DMS153 treated with DMSO at 0.1 percent for 48 hours (cell line): ENCODE measurements around the gene PDE3A.
"Not testable (repeated sequence)": the region's sequence is repeated elsewhere in the genome, so short reads cannot be mapped to it uniquely, and the experiment has no call there.

Experiments
- DNase-seq: peaks from one replicate; lab custom pipeline; 2025; ENCODE audit not compliant: unreplicated experiment; lab: John Stamatoyannopoulos, UW

The PDE3A gene

DNA sequence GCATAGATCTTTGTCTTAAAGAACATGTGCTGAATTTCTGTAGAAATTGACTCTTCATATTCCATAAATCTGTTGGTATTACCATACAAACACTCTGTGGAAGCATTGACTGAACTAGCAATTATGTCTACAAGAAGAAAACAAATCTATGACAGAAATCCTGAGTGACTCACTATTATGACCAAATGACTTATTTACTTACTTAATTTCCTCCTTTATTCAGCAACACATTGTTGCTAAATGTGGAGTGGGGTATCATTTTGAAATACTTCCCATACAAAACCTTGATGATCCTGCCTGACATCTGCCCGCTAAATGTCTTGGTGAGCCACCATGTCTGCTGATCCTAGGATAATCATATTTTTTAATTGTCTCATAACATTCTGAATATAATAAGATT, 227.7 kb downstream of the PDE3A start:
- DNase-seq = no peak

DNA sequence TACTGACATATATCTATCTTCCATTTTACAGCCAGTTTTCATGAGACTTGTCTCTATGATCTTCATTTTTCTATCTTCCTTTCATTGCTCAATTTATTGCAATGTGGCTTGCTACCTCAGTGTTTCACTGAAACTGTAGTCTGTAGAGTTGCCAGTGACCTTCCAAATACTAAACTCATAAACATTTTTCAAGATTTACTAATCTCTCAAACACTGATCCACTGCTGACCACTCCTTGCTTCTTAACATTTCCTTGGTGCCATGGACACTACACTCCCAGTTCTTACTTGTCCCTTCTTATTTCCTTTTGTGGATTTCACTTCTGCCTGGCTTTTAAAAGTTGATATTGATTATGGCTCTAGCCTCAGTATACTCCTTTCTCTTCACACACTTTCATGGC, 231.4 kb downstream of the PDE3A start:
- no peak for DNase-seq

DNA sequence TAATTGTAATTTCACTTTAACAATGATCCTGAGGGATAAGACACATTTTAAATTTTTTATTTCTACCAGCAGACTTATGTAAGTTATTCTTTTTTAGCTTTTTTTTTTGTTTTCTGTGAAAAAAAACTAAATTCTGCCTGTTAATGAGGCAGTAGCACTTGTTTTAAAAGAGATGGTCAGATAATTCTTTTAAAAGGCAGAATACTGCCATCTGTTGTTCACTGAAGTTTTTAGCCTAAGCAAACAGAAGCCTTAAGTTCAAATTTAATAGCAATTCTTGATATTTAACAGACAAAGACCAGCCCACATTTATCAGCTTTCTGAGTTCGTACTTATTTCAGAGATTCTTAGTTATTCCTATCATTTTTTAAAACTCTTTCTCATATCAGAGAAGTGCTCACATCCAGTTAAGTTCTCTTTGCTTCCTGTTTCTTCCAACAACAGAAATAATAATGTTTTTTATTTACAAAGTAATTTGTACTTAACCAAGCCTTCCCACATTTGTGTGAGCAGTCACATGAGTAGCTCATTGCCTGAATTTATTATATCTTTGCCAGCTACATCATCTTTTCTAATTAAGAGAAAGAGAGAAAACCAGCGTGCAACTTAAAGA, 233.4 kb downstream of the PDE3A start:
- DNase-seq = no peak

DNA sequence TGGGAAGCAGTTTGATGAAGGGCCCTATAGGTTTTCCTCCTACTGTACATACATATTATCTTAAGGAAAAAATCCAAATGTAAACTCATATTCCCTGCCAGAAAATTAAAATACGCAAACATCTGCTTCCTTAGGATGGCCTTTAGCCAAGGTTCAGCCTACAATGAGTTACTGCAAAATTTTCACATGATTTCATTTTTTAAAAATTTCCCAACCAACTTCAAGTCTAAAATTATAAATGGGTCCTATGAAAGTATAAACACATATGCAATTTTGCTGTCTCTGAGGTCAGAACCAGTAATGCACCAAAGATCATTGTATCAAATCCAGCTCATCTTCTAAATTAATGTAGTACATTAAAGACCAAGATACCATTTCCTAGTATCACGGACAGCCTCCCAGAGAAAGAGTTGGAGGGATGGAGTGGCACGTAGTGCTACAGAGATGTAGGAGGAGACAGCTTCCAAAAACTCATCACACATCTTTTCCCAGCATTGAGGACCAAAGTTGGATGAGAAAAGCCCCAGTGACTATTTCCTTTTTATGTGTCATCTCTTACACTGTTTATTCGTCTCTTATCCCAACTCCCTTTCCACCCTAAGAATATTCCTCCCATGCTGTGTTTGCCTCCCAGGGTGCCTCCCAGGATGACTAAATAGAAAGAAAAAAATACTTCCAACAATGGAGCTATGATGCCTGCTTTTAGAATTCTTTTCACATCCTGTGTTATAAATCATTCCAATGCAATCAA, 234.5 kb downstream of the PDE3A start:
- DNase-seq = no peak

DNA sequence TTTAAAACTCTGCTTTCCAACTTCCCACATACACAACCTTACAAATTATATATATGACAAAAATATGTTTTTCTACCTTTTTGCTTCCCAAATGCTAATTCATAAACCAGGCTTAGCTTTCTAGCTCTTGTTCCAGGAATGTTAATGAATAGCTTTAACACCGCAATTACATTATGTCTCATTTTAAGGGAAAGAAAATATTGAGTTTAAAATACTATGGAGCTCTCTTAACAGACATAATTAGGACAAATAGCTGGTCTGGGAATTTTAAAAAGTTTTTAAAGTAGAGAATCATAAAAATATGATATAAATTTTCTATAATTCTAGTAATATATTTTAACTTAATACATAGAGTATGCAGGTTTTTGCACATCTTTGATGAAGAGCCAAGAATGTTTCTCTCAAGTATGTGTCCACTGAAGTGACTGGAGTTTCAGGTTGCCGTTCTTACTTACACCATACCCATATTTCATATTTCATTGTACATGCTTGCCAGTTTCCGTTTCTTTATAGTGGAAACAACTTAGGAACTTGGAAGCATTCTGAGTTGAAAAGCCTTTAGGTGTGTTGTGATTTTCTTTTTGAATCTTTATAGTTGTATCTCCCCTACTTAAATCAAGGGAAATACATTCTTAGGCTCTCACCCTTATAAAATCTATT, 236.2 kb downstream of the PDE3A start:
- DNase-seq = no peak

DNA sequence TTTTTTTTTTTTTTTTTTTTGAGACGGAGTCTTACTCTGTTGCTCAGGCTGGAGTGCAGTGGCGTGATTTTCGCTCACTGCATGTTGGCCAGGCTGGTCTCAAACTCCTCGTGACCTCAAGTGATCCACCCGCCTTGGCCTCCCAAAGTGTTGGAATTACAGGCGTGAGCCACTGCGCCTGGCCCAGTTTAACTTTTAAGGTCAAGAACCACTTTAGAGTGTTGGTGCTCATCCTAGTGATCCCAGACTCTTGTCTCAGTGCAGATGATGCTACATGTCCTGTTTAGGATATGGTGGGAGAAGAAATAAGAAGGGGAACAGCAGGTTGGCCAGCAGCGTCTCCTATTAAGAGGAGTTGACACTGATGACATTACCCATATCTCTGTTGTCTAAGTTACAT, 246.7 kb downstream of the PDE3A start:
- not testable (repeated sequence) for DNase-seq

DNA sequence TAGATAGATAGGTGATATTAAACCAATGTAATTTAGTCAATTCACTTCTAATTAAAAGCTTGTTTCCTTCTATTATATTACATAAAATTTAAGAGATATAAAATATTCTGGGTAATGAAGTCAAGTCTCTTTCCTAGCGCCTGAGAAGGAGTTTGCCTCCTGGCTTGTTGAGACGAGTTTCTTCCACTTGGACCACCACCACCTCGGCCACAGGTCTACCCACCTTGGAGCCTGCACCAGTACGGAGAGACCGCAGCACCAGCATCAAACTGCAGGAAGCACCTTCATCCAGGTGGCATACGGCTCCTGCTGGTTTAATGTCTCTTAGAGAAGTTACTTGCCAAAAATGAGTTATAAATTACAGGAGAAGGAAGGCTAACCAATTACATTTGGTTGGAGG, 247.8 kb downstream of the PDE3A start:
- DNase-seq = no peak

DNA sequence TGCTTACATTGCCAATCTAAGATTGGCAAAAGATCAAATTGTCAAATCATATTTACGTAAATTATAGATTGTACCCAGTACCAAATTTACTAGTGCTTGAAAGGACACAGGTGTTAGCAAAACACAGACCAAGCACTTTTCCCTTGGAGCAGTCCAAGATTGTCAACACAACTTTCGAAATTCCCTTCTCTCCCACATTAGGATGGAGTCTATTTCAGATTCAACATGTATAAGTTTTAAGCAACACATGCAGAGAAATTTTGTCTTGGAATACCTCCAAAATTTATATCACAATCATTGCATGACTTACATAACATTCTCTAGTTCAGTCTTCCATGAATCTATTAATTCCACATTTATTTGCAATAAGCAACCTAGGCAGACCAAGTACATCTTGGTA, 251.9 kb downstream of the PDE3A start:
- no peak for DNase-seq

DNA sequence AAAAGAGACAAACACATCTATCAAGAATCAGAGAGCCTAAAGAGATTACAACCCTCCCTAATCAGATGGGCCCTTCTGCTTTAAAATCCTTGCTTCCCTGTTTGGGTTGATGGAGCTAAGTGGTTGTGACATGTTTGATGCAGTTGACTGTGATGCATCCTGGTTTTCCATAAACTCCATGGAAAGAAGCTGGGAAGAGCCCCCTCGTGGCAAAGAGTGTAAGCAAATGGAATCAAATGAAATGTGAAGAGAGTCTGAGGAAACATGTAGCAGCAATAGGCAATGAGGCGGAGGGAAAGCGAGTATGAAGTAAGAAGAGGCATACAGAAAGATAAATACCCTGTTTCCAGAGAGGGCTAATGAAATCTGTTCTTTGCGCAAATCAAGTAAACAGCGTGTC, 256.4 kb downstream of the PDE3A start:
- no peak for DNase-seq

DNA sequence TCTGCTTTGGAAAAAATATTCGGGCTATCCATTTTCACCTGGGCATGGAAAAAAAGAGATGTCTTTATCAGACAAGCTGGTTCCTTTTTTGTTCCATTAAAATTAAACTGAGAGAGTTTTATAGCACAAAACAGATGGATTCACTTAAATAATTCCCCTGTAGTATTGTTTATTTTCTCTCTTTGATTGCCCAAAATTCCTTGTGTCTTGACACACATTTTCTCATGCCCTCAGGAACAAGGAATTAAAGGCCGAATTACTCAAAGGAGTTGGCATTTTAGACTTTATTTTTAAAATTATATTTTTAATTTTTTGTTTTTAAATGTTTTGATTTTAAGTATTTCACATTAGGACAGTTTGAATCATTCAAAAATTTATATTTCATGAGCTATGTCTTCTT, 257.2 kb downstream of the PDE3A start:
- no peak for DNase-seq

DNA sequence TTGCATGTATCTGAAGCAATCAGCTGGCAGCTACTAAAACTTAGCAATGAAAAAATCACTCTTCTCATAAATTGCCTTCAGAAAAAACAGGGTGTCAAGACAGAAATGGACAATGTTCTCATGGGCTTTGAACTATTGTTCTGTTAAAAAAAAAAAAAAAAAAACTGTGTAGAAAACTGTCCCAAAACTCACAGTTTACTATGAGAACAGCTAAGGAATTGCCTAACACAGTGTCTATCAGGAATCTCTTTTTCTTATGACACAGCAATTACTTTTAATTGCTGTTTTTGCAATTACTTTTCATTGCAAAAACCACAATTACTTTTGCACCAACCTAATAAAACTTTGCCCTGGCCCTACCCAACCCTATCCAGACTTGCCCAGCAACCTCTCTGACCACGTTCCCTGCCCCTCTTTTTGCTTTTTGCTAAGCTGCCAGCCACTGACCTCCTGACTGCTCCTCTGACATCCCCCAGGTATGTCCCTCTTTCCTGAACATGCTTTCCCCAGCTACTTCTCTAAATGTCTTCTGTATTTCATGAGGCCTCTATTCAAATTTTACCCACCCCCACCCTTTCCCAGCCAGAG, 258.8 kb downstream of the PDE3A start:
- DNase-seq = no peak

DNA sequence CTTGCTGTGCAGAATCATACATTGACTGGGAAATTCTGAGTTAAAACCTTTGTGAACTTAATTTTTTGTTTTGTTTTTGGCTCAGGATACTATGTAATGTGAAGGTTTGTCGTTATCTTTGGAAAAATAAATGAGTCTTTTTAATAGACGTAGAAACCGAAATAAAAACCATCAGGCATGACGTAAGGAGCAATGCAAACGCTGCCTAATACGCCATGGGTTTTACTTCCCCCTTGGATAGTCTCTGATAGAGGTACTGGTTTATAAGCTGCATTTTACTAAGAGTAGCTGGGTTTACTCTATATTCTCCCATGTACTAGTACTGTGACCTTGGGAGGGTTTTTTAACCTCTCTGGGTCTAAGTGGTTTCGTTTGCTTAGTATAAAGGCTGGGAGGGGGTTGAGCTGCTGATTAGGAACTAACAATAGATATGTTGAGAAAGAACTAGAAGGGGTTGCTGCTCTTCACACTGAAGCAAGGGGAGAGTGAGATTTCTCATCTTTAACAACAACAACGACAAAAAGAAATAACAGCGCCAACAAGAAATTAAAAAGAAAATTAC, 260.0 kb downstream of the PDE3A start:
- no peak for DNase-seq

DNA sequence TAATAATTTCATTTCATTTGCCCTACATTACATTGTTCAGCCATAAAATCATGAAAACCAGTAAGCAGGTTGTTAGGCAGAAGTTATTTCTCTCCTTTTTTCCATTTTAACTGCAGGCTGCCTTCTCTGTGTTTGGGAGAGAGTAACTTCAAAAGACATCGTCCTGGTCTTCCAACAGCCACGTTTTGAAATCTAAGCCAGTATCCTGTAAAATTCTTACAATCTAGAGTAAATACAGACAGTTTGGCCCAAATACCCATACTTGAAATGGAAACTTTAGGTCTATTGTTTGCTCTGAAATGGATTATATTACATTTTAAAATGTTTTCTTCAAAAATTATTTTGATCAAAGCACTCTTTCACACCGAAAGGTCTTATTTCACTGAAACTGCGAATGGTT, 260.7 kb downstream of the PDE3A start:
- DNase-seq = no peak

DNA sequence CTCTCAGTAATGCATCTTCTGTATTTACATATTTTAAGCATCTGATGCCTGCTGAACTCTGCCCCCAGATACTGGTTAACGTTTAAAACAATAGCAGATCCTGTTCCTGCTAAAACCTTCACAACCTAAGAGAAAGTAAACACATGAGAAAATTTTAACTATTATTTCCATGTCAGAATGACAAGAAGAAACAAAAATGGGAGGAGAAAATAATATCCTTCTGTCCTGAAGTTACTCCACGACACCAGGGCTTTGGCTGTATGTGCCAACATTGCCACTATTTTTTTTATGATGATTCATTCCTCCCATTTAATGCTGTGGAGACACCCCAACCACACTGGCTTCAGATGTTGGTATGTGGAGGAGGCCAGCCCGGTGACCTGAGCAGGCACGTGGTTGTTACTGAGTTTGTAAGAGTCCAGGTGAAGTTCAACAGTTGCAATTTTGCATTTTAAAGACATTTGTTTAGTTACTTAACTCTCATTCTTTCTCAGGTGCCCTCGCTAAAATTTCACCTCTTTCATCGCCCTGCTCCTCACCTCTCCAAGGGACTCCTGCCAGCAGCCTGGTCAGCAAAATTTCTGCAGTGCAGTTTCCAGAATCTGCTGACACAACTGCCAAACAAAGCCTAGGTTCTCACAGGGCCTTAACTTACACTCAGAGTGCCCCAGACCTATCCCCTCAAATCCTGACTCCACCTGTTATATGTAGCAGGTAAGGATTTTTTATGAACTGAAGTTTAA, 261.2 kb downstream of the PDE3A start:
- DNase-seq = no peak

DNA sequence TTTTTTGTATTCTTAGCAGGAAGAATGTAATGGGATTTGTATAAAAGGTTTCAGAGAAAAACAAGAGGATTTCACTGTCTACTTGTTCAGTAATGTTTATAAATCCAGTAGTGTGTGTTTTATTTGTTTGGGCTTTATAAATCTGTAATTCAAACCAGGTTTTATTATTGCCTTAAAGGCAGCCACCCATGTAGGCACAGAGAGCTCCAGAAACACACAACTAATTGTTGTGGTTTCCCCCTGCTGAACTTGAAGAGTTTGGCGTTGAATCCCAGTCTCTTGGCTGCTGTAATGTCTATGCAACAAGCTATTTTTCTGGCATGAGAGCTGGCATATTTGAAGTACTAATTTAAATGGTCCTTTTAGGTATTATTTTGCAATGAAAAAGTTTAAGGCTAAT, 263.4 kb downstream of the PDE3A start:
- no peak for DNase-seq

DNA sequence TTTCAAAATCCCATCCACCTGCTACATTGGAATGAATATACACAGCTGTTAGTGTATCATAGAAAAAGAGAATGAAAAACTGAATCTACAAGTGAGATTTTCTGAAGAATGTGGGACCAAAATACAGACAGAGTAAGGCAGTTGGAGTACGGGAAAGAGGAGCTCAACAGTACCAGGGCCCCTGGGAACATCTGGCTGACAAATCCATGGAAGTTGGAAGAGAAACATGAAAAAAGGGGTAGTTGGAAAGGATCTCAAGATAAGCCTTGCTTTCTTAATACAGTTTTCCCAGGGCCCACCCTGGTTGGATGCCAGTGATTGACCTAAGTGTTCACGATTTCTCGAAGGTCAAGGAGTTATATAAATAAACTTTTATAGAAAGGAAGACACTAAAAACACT, 272.8 kb downstream of the PDE3A start:
- no peak for DNase-seq

DNA sequence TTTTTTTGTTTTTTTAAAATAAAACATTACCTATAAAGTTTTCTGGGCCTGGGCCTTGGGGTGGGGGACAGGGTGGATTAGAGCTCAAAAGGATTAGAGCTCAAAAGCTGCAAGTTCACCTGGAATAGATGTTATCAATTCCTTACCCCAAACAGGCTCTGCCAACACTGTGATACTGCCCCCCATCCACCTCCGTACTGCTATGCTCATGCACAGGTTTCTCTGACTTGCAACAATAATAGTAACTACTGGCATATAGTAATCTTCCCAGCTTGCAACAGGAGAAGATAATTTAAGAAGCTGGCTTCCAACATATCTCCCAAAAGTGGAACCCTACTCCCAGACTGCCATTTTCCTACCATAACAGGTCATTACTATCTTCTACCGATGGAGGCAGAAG, 275.5 kb downstream of the PDE3A start:
- no peak for DNase-seq

DNA sequence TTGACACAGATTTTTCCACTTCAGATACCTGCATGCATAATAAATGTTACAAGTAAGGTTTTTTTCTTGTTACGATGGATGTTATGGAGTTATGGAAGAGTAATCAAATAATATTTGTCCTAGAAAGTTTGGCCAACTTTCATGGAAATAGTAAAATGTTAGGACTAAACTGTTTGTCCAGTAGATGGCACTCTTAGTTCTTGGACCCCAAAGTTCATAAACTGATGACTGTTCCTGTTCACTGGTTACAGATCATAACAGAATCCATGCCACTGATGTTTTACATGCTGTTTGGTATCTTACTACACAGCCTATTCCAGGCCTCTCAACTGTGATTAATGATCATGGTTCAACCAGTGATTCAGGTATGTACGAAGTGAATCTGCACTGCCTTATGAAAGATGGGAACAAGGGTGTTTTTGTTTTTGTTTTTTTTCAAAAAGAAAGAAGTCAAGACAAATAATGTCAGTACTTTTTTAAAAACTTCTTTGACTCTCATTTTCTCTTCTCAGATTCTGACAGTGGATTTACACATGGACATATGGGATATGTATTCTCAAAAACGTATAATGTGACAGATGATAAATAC, 278.0 kb downstream of the PDE3A start:
- peak; percentile 44 for DNase-seq

DNA sequence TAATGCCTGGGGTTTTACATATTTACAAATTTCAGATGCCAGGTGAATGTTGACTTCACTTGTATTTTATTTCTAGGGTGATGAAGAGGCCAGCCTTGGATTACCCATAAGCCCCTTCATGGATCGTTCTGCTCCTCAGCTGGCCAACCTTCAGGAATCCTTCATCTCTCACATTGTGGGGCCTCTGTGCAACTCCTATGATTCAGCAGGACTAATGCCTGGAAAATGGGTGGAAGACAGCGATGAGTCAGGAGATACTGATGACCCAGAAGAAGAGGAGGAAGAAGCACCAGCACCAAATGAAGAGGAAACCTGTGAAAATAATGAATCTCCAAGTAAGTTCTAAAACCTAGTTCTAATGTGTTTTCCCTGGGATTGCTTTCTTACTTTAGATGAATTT, 285.5 kb downstream of the PDE3A start:
- no peak for DNase-seq

DNA sequence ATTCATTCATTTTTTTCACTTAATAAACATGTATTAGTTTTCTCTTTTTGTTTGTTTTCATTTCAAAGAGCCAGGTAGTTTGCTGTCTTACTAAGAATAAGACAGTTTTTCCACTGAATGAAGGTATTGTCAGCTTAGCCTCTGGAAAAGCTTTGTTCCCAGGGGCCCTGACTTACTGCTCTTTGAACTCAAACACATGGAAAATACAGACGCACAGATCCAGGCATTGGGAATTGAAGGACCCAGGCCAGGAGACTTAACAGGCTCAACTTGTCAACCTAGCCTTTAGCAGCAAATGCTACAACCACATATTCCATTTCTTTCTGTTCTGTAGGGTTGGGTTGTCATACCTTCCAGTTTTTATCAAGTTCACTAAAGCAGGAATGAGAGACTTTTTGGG, 288.3 kb downstream of the PDE3A start:
- no peak for DNase-seq

DNA sequence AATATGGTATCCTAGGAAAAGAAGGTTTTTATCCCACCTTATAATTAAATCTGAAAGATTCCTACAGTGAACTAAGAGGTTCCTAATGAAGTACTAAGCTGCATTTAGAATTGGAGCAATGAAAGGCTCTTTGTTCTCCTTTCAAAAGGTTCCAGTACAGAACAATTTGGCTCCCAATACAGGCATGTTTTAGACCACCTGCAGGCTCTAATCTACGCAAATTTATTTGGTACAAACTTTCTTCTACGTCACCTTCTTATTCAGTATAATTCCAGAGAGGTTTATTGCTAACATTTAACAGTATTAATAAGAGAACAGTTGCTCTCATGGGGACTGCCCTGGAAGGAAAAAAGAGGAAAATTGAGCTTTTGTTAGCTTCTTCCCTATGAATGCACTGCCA, 289.2 kb downstream of the PDE3A start:
- DNase-seq = no peak
